Measurements from ENCODE around the gene BORCS6.

BORCS6 gene

GRCh38 chr17:8192070-8192815 lies 2.3 kb upstream of the BORCS6 start:
- peak; percentile 87 for FAIRE-seq
- no peak for TF ChIP-seq POLR2A (IDR thresholded peaks at IDR 0.05; ENCODE audit: low read depth, low read length)
- peak; percentile 78 for DNase-seq (ENCODE audit: insufficient read length, low spot score)

GRCh38 chr17:8190506-8190905 lies 526 bp upstream of the BORCS6 start:
- FAIRE-seq (no peak), DNase-seq (ENCODE audit: insufficient read length, low spot score) (no peak)
- TF ChIP-seq POLR2A (IDR thresholded peaks at IDR 0.05; ENCODE audit: low read depth, low read length) = no peak

- no peak for DNase-seq (ENCODE audit: insufficient read length, low spot score)
- no peak for FAIRE-seq
- no peak for TF ChIP-seq POLR2A (IDR thresholded peaks at IDR 0.05; ENCODE audit: low read depth, low read length)
Observed at GRCh38 chr17:8189041-8189710, 804 bp downstream of the BORCS6 start.

GRCh38 chr17:8188263-8188839 lies 1.6 kb downstream of the BORCS6 start:
- FAIRE-seq (no peak), DNase-seq (ENCODE audit: insufficient read length, low spot score) (no peak)
- no peak for TF ChIP-seq POLR2A (IDR thresholded peaks at IDR 0.05; ENCODE audit: low read depth, low read length)

- peak; percentile 76 for DNase-seq (ENCODE audit: insufficient read length, low spot score)
- TF ChIP-seq POLR2A (IDR thresholded peaks at IDR 0.05; ENCODE audit: low read depth, low read length) = no peak
- peak; percentile 78 for FAIRE-seq
Observed at GRCh38 chr17:8187517-8188262, 2.3 kb downstream of the BORCS6 start.

DNA sequence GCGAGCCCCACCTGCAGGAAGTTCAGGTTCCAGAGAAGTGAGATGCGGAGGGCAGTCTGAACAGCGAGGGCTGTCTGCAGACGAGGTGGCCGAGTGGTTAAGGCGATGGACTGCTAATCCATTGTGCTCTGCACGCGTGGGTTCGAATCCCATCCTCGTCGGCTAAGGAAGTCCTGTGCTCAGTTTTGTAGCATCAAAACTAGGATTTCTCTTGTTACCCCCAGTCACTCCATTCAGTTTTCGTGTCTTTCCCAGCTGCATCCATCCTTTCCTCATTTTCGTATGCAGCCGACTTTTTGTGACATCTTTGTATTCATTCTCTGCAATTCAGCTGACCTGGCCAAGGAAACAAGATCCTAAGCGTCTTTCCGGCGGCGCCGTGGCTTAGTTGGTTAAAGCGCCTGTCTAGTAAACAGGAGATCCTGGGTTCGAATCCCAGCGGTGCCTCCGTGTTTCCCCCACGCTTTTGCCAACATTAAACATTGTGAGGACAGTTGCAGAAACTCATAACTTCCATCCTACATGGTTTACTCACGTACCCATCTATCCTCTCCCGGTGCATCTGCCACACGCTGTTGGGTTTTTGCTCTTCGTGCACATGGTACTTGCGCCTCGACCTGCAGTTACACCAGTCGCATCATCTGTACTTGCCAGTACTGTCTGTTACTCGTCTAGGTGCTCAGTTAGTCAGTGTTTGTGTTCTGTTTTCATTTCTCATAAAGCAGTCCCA lies 3.0 kb downstream of the BORCS6 start:
- TF ChIP-seq POLR2A (IDR thresholded peaks at IDR 0.05; ENCODE audit: low read depth, low read length) = no peak
- no peak for FAIRE-seq
- peak; percentile 30 for DNase-seq (ENCODE audit: insufficient read length, low spot score)

- DNase-seq (ENCODE audit: insufficient read length, low spot score) (no peak), FAIRE-seq (no peak)
- TF ChIP-seq POLR2A (IDR thresholded peaks at IDR 0.05; ENCODE audit: low read depth, low read length) = no peak
Observed at GRCh38 chr17:8186446-8186786, 3.6 kb downstream of the BORCS6 start.

DNA sequence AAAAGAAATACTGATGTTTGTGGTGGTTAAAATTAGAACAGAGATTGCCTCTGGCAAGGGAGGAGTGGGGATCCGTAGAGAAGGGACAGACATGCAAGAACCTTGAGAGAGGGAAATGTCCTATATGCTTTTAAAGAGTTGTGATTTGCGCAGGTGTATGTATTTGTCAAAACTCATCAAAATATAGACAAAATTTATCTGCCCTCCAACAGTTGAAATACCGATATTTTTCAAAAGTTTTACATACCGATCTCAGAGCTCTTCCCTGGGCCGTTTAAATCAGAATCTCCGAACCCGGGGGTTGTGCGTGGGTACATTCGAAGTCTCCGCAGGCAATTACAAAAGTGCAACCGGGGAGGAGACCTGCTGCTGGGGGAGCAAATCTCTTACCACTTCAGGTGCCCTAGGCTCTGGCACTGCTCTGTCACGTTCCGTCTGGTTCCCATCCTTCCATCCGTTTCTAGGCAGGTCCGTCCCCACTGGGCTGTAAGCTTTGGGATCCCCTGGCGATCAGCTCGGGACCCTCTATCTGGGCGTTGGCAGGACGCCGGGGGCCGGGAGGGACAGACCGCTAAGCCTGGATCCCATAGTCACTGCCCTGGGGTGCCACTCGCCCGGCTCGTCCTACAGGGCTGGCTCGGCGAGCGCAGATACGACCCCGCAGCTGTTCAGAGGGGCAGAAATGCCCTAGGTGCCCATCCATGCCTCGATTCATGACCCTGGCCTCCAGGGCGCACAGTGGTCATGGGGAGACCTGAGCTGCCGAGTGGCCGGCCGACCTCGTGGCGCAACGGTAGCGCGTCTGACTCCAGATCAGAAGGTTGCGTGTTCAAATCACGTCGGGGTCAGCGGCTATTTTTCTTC lies 4.2 kb downstream of the BORCS6 start:
- FAIRE-seq (no peak), DNase-seq (ENCODE audit: insufficient read length, low spot score) (no peak)
- no peak for TF ChIP-seq POLR2A (IDR thresholded peaks at IDR 0.05; ENCODE audit: low read depth, low read length)

DNA sequence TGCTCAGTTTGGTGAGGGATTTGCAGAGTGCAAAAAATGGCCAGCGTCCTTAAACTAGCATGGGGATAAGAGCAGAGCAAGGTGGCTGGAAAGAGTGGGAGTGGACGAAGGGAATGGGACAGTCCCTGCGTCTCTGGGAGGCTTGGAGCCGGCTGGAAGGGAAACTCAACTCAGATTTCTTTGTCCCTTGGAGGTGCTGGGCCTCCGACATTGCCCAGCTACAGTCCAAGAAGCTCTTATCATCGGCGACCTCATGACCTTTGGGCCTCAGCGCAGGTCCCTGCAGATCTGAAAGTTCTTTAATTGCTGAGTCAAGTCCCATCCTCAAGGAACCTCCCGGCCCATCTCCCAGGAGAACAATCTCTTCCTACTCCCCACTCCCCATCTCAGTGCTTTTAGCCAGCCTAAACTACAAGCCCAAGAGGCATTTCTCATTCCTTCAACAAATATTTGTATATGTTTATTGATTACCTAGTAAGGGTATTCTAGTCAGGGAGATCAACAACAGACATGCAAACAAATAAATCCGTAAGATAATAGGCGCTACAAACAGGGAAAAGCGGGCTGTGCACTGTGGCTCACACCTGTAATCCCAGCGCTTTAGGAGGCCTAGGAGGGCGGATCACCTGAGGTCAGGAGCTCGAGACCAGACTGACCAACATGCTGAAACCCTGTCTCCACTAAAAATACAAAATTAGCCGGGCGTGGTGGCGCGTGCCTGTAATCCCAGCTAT lies 12.8 kb downstream of the BORCS6 start:
- no peak for FAIRE-seq
- TF ChIP-seq POLR2A (IDR thresholded peaks at IDR 0.05; ENCODE audit: low read depth, low read length) = no peak
- DNase-seq (ENCODE audit: insufficient read length, low spot score) = no peak

- DNase-seq (ENCODE audit: insufficient read length, low spot score) (no peak), FAIRE-seq (no peak)
- TF ChIP-seq POLR2A (IDR thresholded peaks at IDR 0.05; ENCODE audit: low read depth, low read length) = peak; percentile 68
Observed at GRCh38 chr17:8176197-8176940, 13.6 kb downstream of the BORCS6 start, which contains the start of gene TMEM107. TSS of gene TMEM107 (minus strand) at chr17:8176380. CDS start at chr17:8176286, 94 bp downstream.

- no peak for FAIRE-seq
- DNase-seq (ENCODE audit: insufficient read length, low spot score) = no peak
Observed at GRCh38 chr17:8175795-8176196, 14.2 kb downstream of the BORCS6 start.

More at GRCh38 chr17:8175795-8176196, 14.2 kb downstream of the BORCS6 start:
- no peak for TF ChIP-seq POLR2A (IDR thresholded peaks at IDR 0.05; ENCODE audit: low read depth, low read length)

All from H54 (cell line).